ENCODE measurements around the gene SNX8. TPM values are rescaled to one million over a fixed set of nuclear protein-coding genes. Genes with fewer than 3 reads are reported as not detected.

Gene SNX8
- total and polyA plus RNA-seq, 2 of the 4 experiments (the other 2 are of a cell fraction): 7.7 to 55.9 TPM

DNA sequence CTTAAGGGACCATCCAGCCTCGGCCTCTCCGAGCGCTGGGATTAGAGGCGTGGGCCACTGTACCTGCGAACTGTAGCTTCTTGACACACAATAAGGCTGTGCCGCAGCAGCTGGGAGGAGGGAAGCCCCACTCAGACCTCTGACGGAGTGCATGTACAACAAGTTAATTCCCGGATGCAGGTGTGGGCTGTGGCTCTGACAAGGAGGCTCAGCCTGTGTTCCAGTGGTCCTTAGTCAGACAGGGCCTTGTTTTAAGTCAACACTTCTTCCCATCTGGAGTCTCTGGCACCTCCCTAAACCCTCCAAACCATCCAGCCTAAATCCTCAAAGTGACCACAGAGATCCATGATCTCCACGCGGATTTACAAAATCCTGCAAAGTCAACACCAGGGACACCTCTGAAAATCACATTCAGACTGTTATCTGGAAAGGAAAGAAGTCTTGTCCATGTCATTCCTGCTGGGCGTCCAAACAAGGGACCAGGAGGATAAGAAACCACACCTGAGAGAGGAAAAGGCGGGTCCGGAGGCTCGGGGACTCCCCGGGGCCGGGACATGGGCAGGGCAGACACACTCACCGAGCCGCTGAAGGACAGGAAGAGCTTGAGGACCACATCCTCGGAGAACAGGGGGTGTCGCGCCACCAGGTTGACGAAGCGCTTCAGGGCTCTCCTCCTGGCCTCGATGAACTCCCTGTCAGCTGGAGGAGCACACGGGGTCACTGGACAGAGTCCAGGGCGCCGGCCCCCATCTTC lies 42.8 kb downstream of the SNX8 start:
- intact Hi-C loops (cut with micrococcal nuclease) (no loop called here), dilution Hi-C loops (cut with HindIII; ENCODE audit: low sequenced_read_pairs, unreplicated experiment) (no loop called here), in situ Hi-C loops (cut with MboI; ENCODE audit: low sequenced_read_pairs) (no loop called here)
- H3K4me1 ChIP-seq (ENCODE audit: control insufficient read depth, insufficient read depth, low read length): peaks cover 13% of the 10 kb centered on the region
- no peaks in the 10 kb centered on the region for H3K27me3 ChIP-seq (ENCODE audit: control insufficient read depth, insufficient read depth, low read length)
- H3K4me2 ChIP-seq (ENCODE audit: low read depth, low read length): no peak overlapping the region
- H2BK120ac ChIP-seq (ENCODE audit: low read depth, low read length): no peak overlapping the region
- no peak overlapping the region for H3K14ac ChIP-seq (replicated peaks; ENCODE audit: low read depth, low read length)
- H2BK15ac ChIP-seq (ENCODE audit: low read depth, low read length): no peak overlapping the region
- WGBS, 2 experiments (ENCODE audit: extremely low coverage in 2 of 2, insufficient read length in 1 of 2): 93% methylated on average over 14 of the region's 27 CpGs; no CpG with 5 or more reads in 1 of the 2 experiments
- DNase-seq (no peak), ATAC-seq (ENCODE audit: low read depth) (no peak)
- H2BK5ac ChIP-seq (ENCODE audit: low read depth, low read length, poor library complexity, severe bottlenecking): no peak overlapping the region
- H3K79me1 ChIP-seq (ENCODE audit: low read depth in 1 of 2, low read length in 2 of 2): peaks cover 0 to 8% of the 10 kb centered on the region in 2 experiments; a peak in 1 of 4 replicates
- H2AK9ac ChIP-seq (replicated peaks; ENCODE audit: low read depth, low read length, poor library complexity): no peak overlapping the region
- ChIA-PET CTCF (no interaction called here), POLR2A (ENCODE audit: unreplicated experiment) (no interaction called here)
- H3K4ac ChIP-seq (ENCODE audit: low read depth, low read length): no peak overlapping the region
- H4K91ac ChIP-seq (ENCODE audit: insufficient read depth, low read depth, low read length): no peak overlapping the region
- H2AFZ ChIP-seq (replicated peaks; ENCODE audit: low read length, poor library complexity): no peak overlapping the region
- H4K20me1 ChIP-seq (ENCODE audit: insufficient read depth, low read length): 0 out of 2 replicates have a peak, but pooled peaks cover 4% of the 10 kb centered on the region
- H2AK5ac ChIP-seq (ENCODE audit: low read depth, low read length): no peak overlapping the region
- no peak overlapping the region for H3K4me3 ChIP-seq (ENCODE audit: insufficient read depth, low read depth, low read length)
- H3K36me3 ChIP-seq (ENCODE audit: control insufficient read depth, insufficient read depth, low read length): peaks cover 15% of the 10 kb centered on the region
- no peak overlapping the region for H3K18ac ChIP-seq (ENCODE audit: low read depth, low read length)
- H4K5ac ChIP-seq (ENCODE audit: low read depth, low read length): no peak overlapping the region
- no peak overlapping the region for H3K27ac ChIP-seq (ENCODE audit: insufficient read depth, low read length)
- BruUV-seq (replicated peaks): no TSS peak
- no peak overlapping the region for H3K56ac ChIP-seq (ENCODE audit: extremely low read depth, insufficient read depth, low read length)
- no peak overlapping the region for H4K8ac ChIP-seq (ENCODE audit: low read depth in 2 of 2, low read length in 2 of 2)
- no peaks in the 10 kb centered on the region for H3K9me1 ChIP-seq (ENCODE audit: insufficient read depth, low read length)
- no peak overlapping the region for H3K9ac ChIP-seq (ENCODE audit: low read depth, low read length)
- H3K9me3 ChIP-seq (ENCODE audit: control insufficient read depth, insufficient read depth, low read length): no peaks in the 10 kb centered on the region
- TF ChIP-seq MAFK (IDR thresholded peaks at IDR 0.05; ENCODE audit: low read depth, low read length) (no peak), NFE2L2 (IDR thresholded peaks at IDR 0.05; ENCODE audit: low read depth, low read length) (no peak), POLR2A (IDR thresholded peaks at IDR 0.05; ENCODE audit: low read depth, low read length) (no peak), CHD1 (IDR thresholded peaks at IDR 0.05; ENCODE audit: low read depth, low read length) (no peak), RAD21 (IDR thresholded peaks at IDR 0.05; ENCODE audit: low read length) (no peak), MAZ (IDR thresholded peaks at IDR 0.05; ENCODE audit: borderline replicate concordance, low read depth, low read length) (no peak), FOS (IDR thresholded peaks at IDR 0.05; ENCODE audit: low read depth, low read length) (no peak)
- TF ChIP-seq, protein P1, sequence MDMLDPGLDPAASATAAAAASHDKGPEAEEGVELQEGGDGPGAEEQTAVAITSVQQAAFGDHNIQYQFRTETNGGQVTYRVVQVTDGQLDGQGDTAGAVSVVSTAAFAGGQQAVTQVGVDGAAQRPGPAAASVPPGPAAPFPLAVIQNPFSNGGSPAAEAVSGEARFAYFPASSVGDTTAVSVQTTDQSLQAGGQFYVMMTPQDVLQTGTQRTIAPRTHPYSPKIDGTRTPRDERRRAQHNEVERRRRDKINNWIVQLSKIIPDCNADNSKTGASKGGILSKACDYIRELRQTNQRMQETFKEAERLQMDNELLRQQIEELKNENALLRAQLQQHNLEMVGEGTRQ (IDR thresholded peaks at IDR 0.05; ENCODE audit: low read depth, low read length): no peak
- H2BK20ac ChIP-seq (ENCODE audit: low read depth, low read length): no peak overlapping the region
- no peak overlapping the region for H3K23ac ChIP-seq (ENCODE audit: low read depth, low read length)

All from IMR-90 (cell line).